A549 (cell line): ENCODE results near the gene GALNTL6.

ENCODE experiments used
- CHD2 ChIP-seq: fragments of 150-350 bp; IDR thresholded peaks from 2 replicates; pipeline ENCODE4 v1.6.1; 2014; ENCODE audit warnings: low read length; ENCODE audit not compliant: partially characterized antibody
- CTCF ChIP-seq: fragments of >200 bp; sonication (Bioruptor Twin); formaldehyde crosslinking; IDR thresholded peaks from 3 replicates; pipeline ENCODE4 v1.5.1; 2016
- GATA3 ChIP-seq: IDR thresholded peaks from 2 replicates; pipeline ENCODE4 v1.6.1; 2012; ENCODE audit warnings: borderline replicate concordance
- JUNB ChIP-seq: fragments of >200 bp; sonication (Bioruptor Twin); formaldehyde crosslinking; IDR thresholded peaks from 2 replicates; pipeline ENCODE4 v1.6.1; 2016
- POLR2A ChIP-seq: IDR thresholded peaks from 2 replicates; pipeline ENCODE4 v1.6.1; 2012; ENCODE audit warnings: mild to moderate bottlenecking, low read length
- SREBF2 ChIP-seq: fragments of 450-650 bp; IDR thresholded peaks from 2 replicates; pipeline ENCODE4 v1.6.1; 2014; ENCODE audit warnings: mild to moderate bottlenecking, moderate library complexity
- TF ChIP-seq, protein P1 (sequence below): IDR thresholded peaks from 2 replicates; pipeline ENCODE4 v1.6.1; 2012
- TF ChIP-seq, protein P2 (sequence below): fragments of 450-650 bp; IDR thresholded peaks from 2 replicates; pipeline ENCODE4 v1.6.1; 2014; ENCODE audit warnings: antibody characterized with exemption
- TF ChIP-seq, protein P3 (sequence below): fragments of 200-600 bp; sonication (generic); IDR thresholded peaks from 2 replicates; pipeline ENCODE4 v1.6.1; 2016; ENCODE audit warnings: antibody characterized with exemption, mild to moderate bottlenecking, moderate library complexity

GRCh38 chr4:173002830-173003561, 1189.8 kb downstream of the GALNTL6 start:
- no peak for TF ChIP-seq POLR2A
- TF ChIP-seq, protein P1, sequence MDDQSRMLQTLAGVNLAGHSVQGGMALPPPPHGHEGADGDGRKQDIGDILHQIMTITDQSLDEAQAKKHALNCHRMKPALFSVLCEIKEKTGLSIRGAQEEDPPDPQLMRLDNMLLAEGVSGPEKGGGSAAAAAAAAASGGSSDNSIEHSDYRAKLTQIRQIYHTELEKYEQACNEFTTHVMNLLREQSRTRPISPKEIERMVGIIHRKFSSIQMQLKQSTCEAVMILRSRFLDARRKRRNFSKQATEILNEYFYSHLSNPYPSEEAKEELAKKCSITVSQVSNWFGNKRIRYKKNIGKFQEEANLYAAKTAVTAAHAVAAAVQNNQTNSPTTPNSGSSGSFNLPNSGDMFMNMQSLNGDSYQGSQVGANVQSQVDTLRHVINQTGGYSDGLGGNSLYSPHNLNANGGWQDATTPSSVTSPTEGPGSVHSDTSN, result no peak
- no peak for TF ChIP-seq CTCF
- no peak for TF ChIP-seq JUNB
- no peak for TF ChIP-seq CHD2
- no peak for TF ChIP-seq GATA3
- TF ChIP-seq, protein P2, sequence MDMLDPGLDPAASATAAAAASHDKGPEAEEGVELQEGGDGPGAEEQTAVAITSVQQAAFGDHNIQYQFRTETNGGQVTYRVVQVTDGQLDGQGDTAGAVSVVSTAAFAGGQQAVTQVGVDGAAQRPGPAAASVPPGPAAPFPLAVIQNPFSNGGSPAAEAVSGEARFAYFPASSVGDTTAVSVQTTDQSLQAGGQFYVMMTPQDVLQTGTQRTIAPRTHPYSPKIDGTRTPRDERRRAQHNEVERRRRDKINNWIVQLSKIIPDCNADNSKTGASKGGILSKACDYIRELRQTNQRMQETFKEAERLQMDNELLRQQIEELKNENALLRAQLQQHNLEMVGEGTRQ, result no peak
- TF ChIP-seq, protein P3, sequence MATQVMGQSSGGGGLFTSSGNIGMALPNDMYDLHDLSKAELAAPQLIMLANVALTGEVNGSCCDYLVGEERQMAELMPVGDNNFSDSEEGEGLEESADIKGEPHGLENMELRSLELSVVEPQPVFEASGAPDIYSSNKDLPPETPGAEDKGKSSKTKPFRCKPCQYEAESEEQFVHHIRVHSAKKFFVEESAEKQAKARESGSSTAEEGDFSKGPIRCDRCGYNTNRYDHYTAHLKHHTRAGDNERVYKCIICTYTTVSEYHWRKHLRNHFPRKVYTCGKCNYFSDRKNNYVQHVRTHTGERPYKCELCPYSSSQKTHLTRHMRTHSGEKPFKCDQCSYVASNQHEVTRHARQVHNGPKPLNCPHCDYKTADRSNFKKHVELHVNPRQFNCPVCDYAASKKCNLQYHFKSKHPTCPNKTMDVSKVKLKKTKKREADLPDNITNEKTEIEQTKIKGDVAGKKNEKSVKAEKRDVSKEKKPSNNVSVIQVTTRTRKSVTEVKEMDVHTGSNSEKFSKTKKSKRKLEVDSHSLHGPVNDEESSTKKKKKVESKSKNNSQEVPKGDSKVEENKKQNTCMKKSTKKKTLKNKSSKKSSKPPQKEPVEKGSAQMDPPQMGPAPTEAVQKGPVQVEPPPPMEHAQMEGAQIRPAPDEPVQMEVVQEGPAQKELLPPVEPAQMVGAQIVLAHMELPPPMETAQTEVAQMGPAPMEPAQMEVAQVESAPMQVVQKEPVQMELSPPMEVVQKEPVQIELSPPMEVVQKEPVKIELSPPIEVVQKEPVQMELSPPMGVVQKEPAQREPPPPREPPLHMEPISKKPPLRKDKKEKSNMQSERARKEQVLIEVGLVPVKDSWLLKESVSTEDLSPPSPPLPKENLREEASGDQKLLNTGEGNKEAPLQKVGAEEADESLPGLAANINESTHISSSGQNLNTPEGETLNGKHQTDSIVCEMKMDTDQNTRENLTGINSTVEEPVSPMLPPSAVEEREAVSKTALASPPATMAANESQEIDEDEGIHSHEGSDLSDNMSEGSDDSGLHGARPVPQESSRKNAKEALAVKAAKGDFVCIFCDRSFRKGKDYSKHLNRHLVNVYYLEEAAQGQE, result no peak
- no peak for TF ChIP-seq SREBF2
